ENCODE results near the gene ERCC3.

- TF ChIP-seq POLR2AphosphoS5 (IDR thresholded peaks at IDR 0.05; ENCODE audit: low read depth, low read length) (no peak), POLR2A (IDR thresholded peaks at IDR 0.05; ENCODE audit: low read depth, low read length) (no peak), TAF1 (IDR thresholded peaks at IDR 0.05; ENCODE audit: borderline replicate concordance, low read depth, low read length) (no peak)
These were observed 26.8 kb upstream of the ERCC3 start for GRCh38 chr2:127320586-127321275.
